ENCODE measurements around the gene FMN2. TPM values are rescaled to one million over a fixed set of nuclear protein-coding genes. Genes with fewer than 3 reads are reported as not detected.

The FMN2 gene
- total RNA-seq, 1 donor, result 34.5 TPM

GRCh38 chr1:240084749-240085148 lies 6.9 kb upstream of the FMN2 start:
- H3K4me3 ChIP-seq (ENCODE audit: low read depth, low read length), result no peak overlapping the region
- DNase-seq (ENCODE audit: low read depth), result no peak
- no peak for TF ChIP-seq CTCF (IDR thresholded peaks at IDR 0.05; ENCODE audit: insufficient read depth, low read length)

GRCh38 chr1:240086726-240087125 lies 5.0 kb upstream of the FMN2 start:
- no peak for TF ChIP-seq CTCF (IDR thresholded peaks at IDR 0.05; ENCODE audit: insufficient read depth, low read length)
- DNase-seq (ENCODE audit: low read depth), result no peak
- no peak overlapping the region for H3K4me3 ChIP-seq (ENCODE audit: low read depth, low read length)

- TF ChIP-seq CTCF (IDR thresholded peaks at IDR 0.05; ENCODE audit: insufficient read depth, low read length), result no peak
- no peak for DNase-seq (ENCODE audit: low read depth)
- H3K4me3 ChIP-seq (ENCODE audit: low read depth, low read length), result no peak overlapping the region
These were observed 1.7 kb upstream of the FMN2 start for GRCh38 chr1:240090014-240090413.

- no peak for DNase-seq (ENCODE audit: low read depth)
- no peak for TF ChIP-seq CTCF (IDR thresholded peaks at IDR 0.05; ENCODE audit: insufficient read depth, low read length)
- H3K4me3 ChIP-seq (ENCODE audit: low read depth, low read length), result peak overlapping the region; percentile 84
These were observed 604 bp upstream of the FMN2 start for GRCh38 chr1:240090957-240091600.

GRCh38 chr1:240092301-240093119 lies 827 bp downstream of the FMN2 start:
- H3K4me3 ChIP-seq (ENCODE audit: low read depth, low read length), result peak overlapping the region; percentile 84
- peak; percentile 68 for DNase-seq (ENCODE audit: low read depth)
- TF ChIP-seq CTCF (IDR thresholded peaks at IDR 0.05; ENCODE audit: insufficient read depth, low read length), result peak; percentile 32

- DNase-seq (ENCODE audit: low read depth), result no peak
- no peak for TF ChIP-seq CTCF (IDR thresholded peaks at IDR 0.05; ENCODE audit: insufficient read depth, low read length)
- H3K4me3 ChIP-seq (ENCODE audit: low read depth, low read length), result peak overlapping the region; percentile 84
These were observed 1.7 kb downstream of the FMN2 start for GRCh38 chr1:240093120-240093961.
